Fibroblast of lung (primary cell): ENCODE data around the gene CLIP4. TPM values are rescaled to one million over a fixed set of nuclear protein-coding genes. Genes with fewer than 3 reads are reported as not detected.

Experiments used
- DNase-seq, 2 donors: peaks; one replicate each; pipeline versions ENCODE4 v3.0.0 to v3.0.0-alpha.2; 2010; ENCODE audit warnings: low read depth in 2 of 2
- H2AFZ ChIP-seq: 2 replicates; pipeline ENCODE4 v1.5.1; 2012; ENCODE audit warnings: low read length, control low read depth, inconsistent platforms
- H3K27ac ChIP-seq: 2 replicates; pipeline ENCODE4 v1.5.1; 2011; ENCODE audit warnings: low read length, control low read depth; ENCODE audit not compliant: insufficient read depth
- H3K27me3 ChIP-seq: 2 replicates; pipeline ENCODE4 v1.5.1; 2011; ENCODE audit warnings: mild to moderate bottlenecking, low read length; ENCODE audit not compliant: control insufficient read depth, insufficient read depth
- H3K36me3 ChIP-seq: 2 replicates; pipeline ENCODE4 v1.5.1; 2011; ENCODE audit warnings: low read length; ENCODE audit not compliant: control insufficient read depth, insufficient read depth
- H3K4me1 ChIP-seq: 2 replicates; pipeline ENCODE4 v1.5.1; 2011; ENCODE audit warnings: low read length; ENCODE audit not compliant: control insufficient read depth, insufficient read depth; ENCODE audit errors: extremely low read depth
- H3K4me2 ChIP-seq: 2 replicates; pipeline ENCODE4 v1.5.1; 2011; ENCODE audit warnings: low read length, control low read depth; ENCODE audit not compliant: insufficient read depth; ENCODE audit errors: extremely low read depth
- H3K4me3 ChIP-seq, 4 experiments: fragments of 200-600 bp in 1 of 4; sonication (generic) in 1 of 4; replicated peaks in 1 of 4; 2 replicates each; pipeline ENCODE4 v1.5.1; 2011 to 2016; ENCODE audit warnings: low read length in 4 of 4, low read depth in 3 of 4, mild to moderate bottlenecking in 3 of 4, control low read depth in 2 of 4, inconsistent platforms in 1 of 4, mixed read lengths in 1 of 4; ENCODE audit not compliant: insufficient read depth in 1 of 4; ENCODE audit errors: control extremely low read depth in 1 of 4
- H3K79me2 ChIP-seq: 2 replicates; pipeline ENCODE4 v1.5.1; 2012; ENCODE audit warnings: mild to moderate bottlenecking, low read length, inconsistent platforms; ENCODE audit not compliant: control insufficient read depth, insufficient read depth
- H3K9ac ChIP-seq: 2 replicates; pipeline ENCODE4 v1.5.1; 2011; ENCODE audit warnings: mild to moderate bottlenecking, low read length, control low read depth; ENCODE audit not compliant: insufficient read depth
- H3K9me3 ChIP-seq: 2 replicates; pipeline ENCODE4 v1.5.1; 2012; ENCODE audit warnings: low read depth, low read length; ENCODE audit not compliant: control insufficient read depth, insufficient read depth
- H4K20me1 ChIP-seq: 2 replicates; pipeline ENCODE4 v1.5.1; 2011; ENCODE audit warnings: low read length; ENCODE audit not compliant: control insufficient read depth, insufficient read depth; ENCODE audit errors: extremely low read depth
- CTCF ChIP-seq, 2 donors: IDR thresholded peaks in 1 of 2; conservative IDR thresholded peaks in 1 of 2; 1 replicate in 1 of 2; 2 replicates in 1 of 2; pipeline ENCODE4 v1.5.1; 2011 to 2012; ENCODE audit warnings: low read length in 2 of 2, control low read depth in 1 of 2, inconsistent platforms in 1 of 2, low read depth in 1 of 2, mild to moderate bottlenecking in 1 of 2
- EZH2 ChIP-seq: IDR thresholded peaks from 2 replicates; pipeline ENCODE4 v1.5.1; 2012; ENCODE audit warnings: low read length, control low read depth, mild to moderate bottlenecking; ENCODE audit errors: missing control alignments
- polyA plus RNA-seq, 2 donors: library from polyadenylated mRNA; depleted of rRNA in 1 of 2; stranded (reverse) in 1 of 2; unstranded in 1 of 2; fragments of >200 nt; gene quantifications; 2 replicates each; pipeline ENCODE4 v1.2.1, GENCODE V29; 2011 to 2012; ENCODE audit warnings: missing spikeins in 1 of 2
- total RNA-seq: library from RNA; depleted of rRNA; stranded (reverse); fragments of >200 nt; gene quantifications from 2 replicates; pipeline ENCODE4 v1.2.1, GENCODE V29; 2014

CLIP4 gene
- total and polyA plus RNA-seq, 2 donors (not counting 1 experiment from before 2014, with no cell fraction given), result 39.9 to 127 TPM

- H3K27ac ChIP-seq, result no peak overlapping the region
- no peaks in the 10 kb centered on the region for H4K20me1 ChIP-seq
- H3K36me3 ChIP-seq, result no peaks in the 10 kb centered on the region
- no peak overlapping the region for H3K4me3 ChIP-seq
- no peak for DNase-seq
- H3K79me2 ChIP-seq, result no peaks in the 10 kb centered on the region
- no peak overlapping the region for H2AFZ ChIP-seq
- peaks cover 10% of the 10 kb centered on the region for H3K27me3 ChIP-seq
- H3K4me2 ChIP-seq, result no peak overlapping the region
- peaks cover 5% of the 10 kb centered on the region for H3K4me1 ChIP-seq
- TF ChIP-seq EZH2, result no peak
- TF ChIP-seq CTCF (conservative IDR thresholded peaks at IDR 0.05 in 1 of 2, IDR thresholded peaks at IDR 0.05 in 1 of 2; ENCODE audit: low read depth in 1 of 2, low read length in 2 of 2), result no peak
- H3K9me3 ChIP-seq, result no peaks in the 10 kb centered on the region
- no peak overlapping the region for H3K9ac ChIP-seq
These were observed 109.7 kb downstream of the CLIP4 start for GRCh38 chr2:29224693-29225551.

DNA sequence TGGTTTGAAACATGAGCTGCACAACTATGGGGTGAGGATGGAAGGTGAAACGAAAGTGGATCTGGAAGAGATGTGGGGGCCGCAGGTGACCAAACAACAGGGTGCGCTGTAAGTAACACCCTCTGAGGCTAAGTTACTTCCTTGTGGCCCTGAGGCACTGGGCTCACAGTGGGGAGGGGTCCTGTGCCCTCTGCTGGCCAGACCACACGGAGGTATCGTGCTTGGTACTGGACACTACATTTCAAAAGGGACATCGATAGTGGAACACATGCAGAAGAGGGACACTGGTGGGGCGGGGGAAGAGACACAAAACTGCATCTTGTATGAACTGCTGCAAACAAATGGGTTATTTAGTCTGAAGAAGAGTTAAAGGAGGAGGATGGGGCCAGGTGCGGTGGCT is 110.6 kb downstream of the CLIP4 start:
- H3K27ac ChIP-seq, result no peak overlapping the region
- H3K4me2 ChIP-seq, result no peak overlapping the region
- H3K9me3 ChIP-seq, result no peaks in the 10 kb centered on the region
- peaks cover 10% of the 10 kb centered on the region for H3K27me3 ChIP-seq
- H3K36me3 ChIP-seq, result no peaks in the 10 kb centered on the region
- H3K4me1 ChIP-seq, result peaks cover 5% of the 10 kb centered on the region
- H3K9ac ChIP-seq, result no peak overlapping the region
- H3K4me3 ChIP-seq, result no peak overlapping the region
- no peak for DNase-seq
- no peak for TF ChIP-seq EZH2
- no peak for TF ChIP-seq CTCF (conservative IDR thresholded peaks at IDR 0.05 in 1 of 2, IDR thresholded peaks at IDR 0.05 in 1 of 2; ENCODE audit: low read depth in 1 of 2, low read length in 2 of 2)
- H4K20me1 ChIP-seq, result no peaks in the 10 kb centered on the region
- H2AFZ ChIP-seq, result no peak overlapping the region
- no peaks in the 10 kb centered on the region for H3K79me2 ChIP-seq

- Histone ChIP-seq H2AFZ (no peak overlapping the region), H3K4me1 (peaks cover 5% of the 10 kb centered on the region), H3K9me3 (no peaks in the 10 kb centered on the region), H3K27ac (no peak overlapping the region), H3K27me3 (peaks cover 10% of the 10 kb centered on the region), H3K9ac (no peak overlapping the region), H4K20me1 (no peaks in the 10 kb centered on the region), H3K4me3 (no peak overlapping the region), H3K4me2 (no peak overlapping the region), H3K79me2 (no peaks in the 10 kb centered on the region), H3K36me3 (no peaks in the 10 kb centered on the region)
- no peak for DNase-seq
- TF ChIP-seq EZH2 (no peak), CTCF (conservative IDR thresholded peaks at IDR 0.05 in 1 of 2, IDR thresholded peaks at IDR 0.05 in 1 of 2; ENCODE audit: low read depth in 1 of 2, low read length in 2 of 2) (no peak)
These were observed 111.2 kb downstream of the CLIP4 start for GRCh38 chr2:29226375-29226774.
